ENCODE data around the gene MOB3B.

GRCh38 chr9:27431543-27432147 is 98.0 kb downstream of the MOB3B start:
- TF ChIP-seq MAX (IDR thresholded peaks at IDR 0.05) (no peak), CBX2 (IDR thresholded peaks at IDR 0.05; ENCODE audit: borderline replicate concordance, low read depth) (no peak), EP300 (IDR thresholded peaks at IDR 0.05) (no peak), CTCF (IDR thresholded peaks at IDR 0.05) (no peak), NFE2L2 (conservative IDR thresholded peaks at IDR 0.05; ENCODE audit: low read length) (no peak), POLR2A (IDR thresholded peaks at IDR 0.05; ENCODE audit: low read length) (no peak), KDM1A (IDR thresholded peaks at IDR 0.05; ENCODE audit: low read depth) (no peak), CEBPB (IDR thresholded peaks at IDR 0.05) (no peak), MYC (IDR thresholded peaks at IDR 0.05; ENCODE audit: borderline replicate concordance, low read length) (no peak), REST (IDR thresholded peaks at IDR 0.05) (no peak), EHMT2 (IDR thresholded peaks at IDR 0.05; ENCODE audit: low read depth) (no peak), RAD21 (conservative IDR thresholded peaks at IDR 0.05 in 1 of 2, IDR thresholded peaks at IDR 0.05 in 1 of 2) (no peak), SMC3 (IDR thresholded peaks at IDR 0.05) (no peak)
